ENCODE data around the gene MED14.
"Not testable (repeated sequence)": the region's sequence is repeated elsewhere in the genome, so short reads cannot be mapped to it uniquely, and the experiment has no call there.

The MED14 gene

DNA sequence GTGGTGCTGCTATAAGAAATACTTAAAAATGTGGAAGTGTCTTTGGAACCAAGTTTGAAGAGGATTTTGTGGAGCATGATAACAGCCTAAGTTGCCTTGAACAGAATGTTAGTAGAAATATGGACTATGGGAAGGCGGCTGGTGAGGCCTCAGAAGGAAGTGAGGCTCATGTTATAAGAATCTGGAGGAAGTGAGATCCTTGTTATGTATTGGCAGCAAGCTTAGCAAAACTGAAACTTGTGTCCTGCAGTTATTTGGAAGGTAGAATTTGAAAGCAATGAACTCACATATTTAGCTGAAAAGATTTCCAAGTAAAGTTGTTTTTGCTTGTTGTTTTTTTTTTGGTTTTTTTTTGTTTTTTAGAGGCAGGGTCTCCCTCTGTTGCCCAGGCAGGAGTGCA lies 13.6 kb upstream of the MED14 start:
- no peak overlapping the region for H3K4me3 Mint-ChIP-seq

DNA sequence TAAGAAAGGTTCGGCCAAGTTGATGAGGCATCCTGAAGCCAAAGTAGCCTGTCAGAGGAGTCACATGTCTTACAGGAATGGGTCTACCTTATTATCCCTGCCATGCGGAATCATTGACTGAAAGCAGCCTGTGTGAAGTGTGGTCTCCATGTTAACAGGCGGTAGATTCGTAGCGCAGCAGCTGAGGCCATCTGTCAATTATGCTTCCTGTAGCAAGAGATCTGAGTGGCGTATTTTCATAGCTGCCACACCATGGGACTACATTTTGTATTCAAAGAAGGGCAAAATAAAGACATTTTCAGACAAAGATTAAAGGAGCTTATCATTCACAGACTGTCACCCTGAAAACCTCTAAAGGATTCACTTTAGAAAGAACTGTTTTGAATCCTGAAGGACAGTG lies 11.2 kb upstream of the MED14 start:
- Mint-ChIP-seq H3K36me3 (no peaks in the 10 kb centered on the region), H3K4me1 (peaks cover 22% of the 10 kb centered on the region), H3K27ac (no peak overlapping the region), H3K27me3 (no peaks in the 10 kb centered on the region), H3K9me3 (no peaks in the 10 kb centered on the region), H3K4me3 (no peak overlapping the region)
- ATAC-seq = no peak

More for the DNA sequence above, 13.6 kb upstream of the MED14 start:
- peak overlapping the region; percentile 70 for H3K27ac Mint-ChIP-seq
- no peaks in the 10 kb centered on the region for H3K36me3 Mint-ChIP-seq
- ATAC-seq = no peak
- no peaks in the 10 kb centered on the region for H3K9me3 Mint-ChIP-seq
- peaks cover 22% of the 10 kb centered on the region for H3K4me1 Mint-ChIP-seq
- H3K27me3 Mint-ChIP-seq = no peaks in the 10 kb centered on the region

DNA sequence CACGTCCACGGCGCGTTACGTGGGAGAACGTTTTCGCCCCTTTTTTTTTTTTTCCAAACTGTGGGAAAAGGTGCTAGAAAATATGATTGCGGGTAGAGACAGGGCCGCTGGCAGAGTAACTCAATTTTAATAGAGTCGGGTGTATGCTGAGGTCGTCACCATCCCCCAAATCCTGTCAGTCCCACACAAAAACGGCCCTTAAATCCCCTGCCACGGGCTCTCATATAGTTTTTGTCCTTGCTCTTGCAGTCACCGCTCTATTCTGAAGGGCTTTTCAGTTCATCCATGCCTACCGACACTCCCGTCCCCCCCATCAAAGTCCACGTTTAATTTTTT lies 796 bp upstream of the MED14 start:
- Mint-ChIP-seq H3K4me3 (peak overlapping the region; percentile 83), H3K4me1 (peaks cover 25% of the 10 kb centered on the region), H3K36me3 (no peaks in the 10 kb centered on the region), H3K27me3 (no peaks in the 10 kb centered on the region), H3K9me3 (no peaks in the 10 kb centered on the region), H3K27ac (peak overlapping the region; percentile 91)
- peak; percentile 5 for ATAC-seq

DNA sequence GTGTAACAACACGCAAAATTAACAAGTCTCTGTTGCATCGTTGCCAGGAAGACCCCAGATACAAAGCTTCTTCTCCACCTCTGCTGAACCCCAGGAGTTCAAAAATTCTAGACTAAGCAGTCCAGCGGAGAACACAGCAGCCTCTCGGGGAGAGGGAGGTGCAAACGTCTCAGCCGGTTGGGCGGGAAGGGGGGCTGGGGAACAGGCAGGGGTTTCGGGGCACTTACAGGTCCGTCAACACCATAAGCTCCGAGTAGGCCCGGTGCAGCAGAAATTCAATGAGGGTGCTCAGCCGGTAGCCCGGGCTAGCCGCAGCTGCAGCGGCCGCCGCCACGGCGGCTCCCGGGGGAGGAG lies 394 bp downstream of the MED14 start:
- H3K36me3 Mint-ChIP-seq = no peaks in the 10 kb centered on the region
- no peaks in the 10 kb centered on the region for H3K27me3 Mint-ChIP-seq
- H3K4me3 Mint-ChIP-seq = peak overlapping the region; percentile 74
- no peak for ATAC-seq
- H3K9me3 Mint-ChIP-seq = no peaks in the 10 kb centered on the region
- peak overlapping the region; percentile 91 for H3K27ac Mint-ChIP-seq
- H3K4me1 Mint-ChIP-seq = peaks cover 37% of the 10 kb centered on the region

DNA sequence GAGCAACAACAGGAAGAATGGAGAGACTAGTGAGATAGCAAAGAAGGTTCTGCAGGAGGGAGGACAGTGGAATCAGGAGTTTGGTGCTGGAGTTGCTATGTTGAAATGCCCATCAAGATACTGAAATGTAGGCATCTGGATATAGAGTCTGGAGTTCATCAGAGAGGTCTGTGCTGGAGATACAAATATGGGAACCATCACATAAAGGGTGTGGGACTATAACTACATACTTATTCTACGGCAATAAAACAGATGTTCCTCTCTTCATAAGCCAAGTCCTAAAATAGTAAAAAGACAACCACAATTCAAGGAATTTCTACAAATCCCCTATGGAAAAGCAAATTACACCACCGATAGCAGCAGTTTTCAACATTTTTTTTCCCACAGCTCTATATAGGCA lies 1.6 kb downstream of the MED14 start:
- Mint-ChIP-seq H3K27me3 (no peaks in the 10 kb centered on the region), H3K27ac (no peak overlapping the region), H3K4me1 (peaks cover 41% of the 10 kb centered on the region), H3K36me3 (no peaks in the 10 kb centered on the region), H3K4me3 (peak overlapping the region; percentile 74), H3K9me3 (no peaks in the 10 kb centered on the region)
- no peak for ATAC-seq

DNA sequence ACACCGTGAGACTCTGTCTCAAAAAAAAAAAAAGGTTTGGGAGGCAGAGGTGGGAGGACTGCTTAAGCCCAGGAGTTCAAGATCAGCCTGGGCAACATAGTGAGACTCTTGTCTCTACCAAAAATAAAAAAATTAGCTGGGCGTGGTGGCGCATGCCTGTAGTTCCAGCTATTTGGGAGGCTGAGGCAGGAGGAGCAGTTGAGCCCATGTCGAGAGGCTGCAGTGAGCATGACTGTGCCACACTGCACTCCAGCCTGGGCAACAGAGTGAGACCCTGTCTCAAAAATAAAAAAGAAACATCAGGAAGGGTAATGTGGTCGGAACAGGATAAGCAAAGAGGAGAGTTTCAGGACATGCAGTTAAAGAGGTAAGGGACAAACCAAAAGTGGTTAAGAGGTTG lies 2.8 kb downstream of the MED14 start:
- Mint-ChIP-seq H3K4me1 (peaks cover 48% of the 10 kb centered on the region), H3K27ac (peak overlapping the region; percentile 46), H3K4me3 (peak overlapping the region; percentile 6)
- H3K36me3 Mint-ChIP-seq, ATAC-seq, H3K9me3 Mint-ChIP-seq, H3K27me3 Mint-ChIP-seq: not testable (repeated sequence)

DNA sequence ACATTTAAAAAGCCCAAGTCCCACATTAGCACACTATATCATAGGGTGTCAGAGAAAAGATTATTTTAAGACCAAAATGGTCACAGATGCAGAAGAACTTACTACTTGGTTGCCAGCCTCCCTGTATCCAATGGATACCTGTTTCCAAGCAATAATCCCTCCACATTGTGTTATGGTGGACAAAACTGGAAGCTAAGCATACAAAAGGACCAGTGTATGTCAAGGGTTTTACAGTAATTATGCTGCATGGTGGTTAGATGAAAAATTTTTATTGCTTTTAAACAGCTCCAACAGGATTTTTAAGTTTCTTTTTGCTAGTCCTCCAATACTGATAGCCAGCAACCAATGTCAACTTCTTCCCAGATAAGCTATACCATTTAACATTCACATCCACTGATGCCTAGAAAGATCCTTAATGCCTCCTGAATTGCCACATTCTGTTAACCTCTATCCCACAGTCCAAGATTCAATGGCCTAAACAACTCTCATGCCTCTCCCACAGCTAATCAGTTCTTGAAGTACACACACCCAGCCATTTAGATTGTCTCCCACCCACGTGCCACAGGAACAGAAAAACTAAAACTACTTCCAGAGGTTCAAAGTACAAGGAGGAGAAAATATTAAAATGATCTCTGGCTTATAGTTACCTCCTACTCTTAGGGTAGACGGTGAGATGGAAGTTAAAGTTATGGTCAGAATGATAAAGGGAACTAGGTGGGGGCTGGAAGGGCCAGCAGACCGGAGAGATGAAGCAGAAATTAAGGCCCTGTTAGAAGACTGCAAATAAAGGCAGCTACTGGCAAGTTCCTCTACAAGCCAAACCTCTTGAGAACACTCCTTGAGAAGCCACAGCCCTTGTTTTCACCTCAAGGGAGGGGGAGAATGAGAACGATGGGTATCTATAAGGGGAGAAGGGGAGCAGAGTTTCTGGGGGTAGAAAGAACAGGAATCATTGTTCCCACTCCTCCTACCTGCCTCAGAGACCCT lies 5.5 kb downstream of the MED14 start:
- H3K4me1 Mint-ChIP-seq = peaks cover 52% of the 10 kb centered on the region
- no peak for ATAC-seq

DNA sequence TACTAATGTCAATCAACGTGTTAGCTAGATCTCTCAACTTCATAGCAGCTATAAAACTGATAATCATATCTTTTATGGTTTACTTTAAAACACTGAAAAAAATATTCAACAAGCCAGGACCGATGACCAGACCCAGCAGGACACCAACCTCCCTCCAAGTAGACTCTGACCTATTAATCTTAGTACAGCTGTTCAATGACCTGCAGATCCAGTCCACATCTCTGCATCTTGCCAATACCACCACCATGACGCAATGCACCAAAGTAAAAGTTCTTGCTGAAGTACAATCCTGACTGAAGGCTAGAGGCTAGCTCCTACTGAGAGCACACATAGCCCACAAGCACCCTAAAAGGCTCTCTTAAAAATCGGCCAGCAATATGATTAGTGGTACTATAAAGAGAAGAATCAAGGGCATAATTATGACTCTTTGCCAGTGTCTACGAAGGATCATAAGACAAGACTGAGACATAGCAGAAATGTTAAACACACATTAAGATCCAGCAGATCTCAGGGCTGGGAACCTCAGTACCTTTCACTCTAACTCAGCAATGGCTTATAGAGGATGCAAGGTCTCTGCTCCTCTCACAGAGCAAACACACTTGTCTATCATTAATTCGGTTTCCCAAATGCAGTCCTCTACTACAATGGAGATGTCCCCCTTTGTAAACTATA lies 7.6 kb downstream of the MED14 start:
- Mint-ChIP-seq H3K27me3 (no peaks in the 10 kb centered on the region), H3K4me1 (peaks cover 45% of the 10 kb centered on the region), H3K9me3 (no peaks in the 10 kb centered on the region), H3K4me3 (no peak overlapping the region), H3K36me3 (peaks cover 19% of the 10 kb centered on the region), H3K27ac (peak overlapping the region; percentile 44)
- ATAC-seq = no peak

More for the DNA sequence above, 5.5 kb downstream of the MED14 start:
- H3K9me3 Mint-ChIP-seq = no peaks in the 10 kb centered on the region
- H3K36me3 Mint-ChIP-seq = peaks cover 7% of the 10 kb centered on the region
- peak overlapping the region; percentile 74 for H3K27ac Mint-ChIP-seq
- H3K4me3 Mint-ChIP-seq = peak overlapping the region; percentile 45
- no peaks in the 10 kb centered on the region for H3K27me3 Mint-ChIP-seq

DNA sequence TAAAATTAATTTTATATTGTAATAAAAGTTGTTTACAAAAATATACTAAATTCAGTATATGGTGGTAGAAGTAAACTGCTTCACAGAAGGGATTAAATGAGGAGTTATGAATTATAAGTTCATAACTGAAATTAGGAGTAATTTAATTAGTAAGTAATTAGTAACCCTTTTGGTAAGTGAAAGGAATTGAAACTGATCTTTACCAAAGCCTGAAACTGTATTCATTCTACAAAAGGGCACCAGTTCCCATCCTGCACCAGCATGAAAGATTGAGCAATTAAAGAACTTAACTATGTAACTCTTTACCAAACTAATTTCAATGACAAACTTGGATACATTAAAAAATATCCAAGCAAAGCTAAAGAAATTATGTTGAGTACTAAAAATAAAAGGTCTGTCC lies 8.2 kb downstream of the MED14 start:
- H3K9me3 Mint-ChIP-seq = no peaks in the 10 kb centered on the region
- no peak for ATAC-seq
- no peaks in the 10 kb centered on the region for H3K27me3 Mint-ChIP-seq
- H3K36me3 Mint-ChIP-seq = peaks cover 25% of the 10 kb centered on the region
- peak overlapping the region; percentile 44 for H3K27ac Mint-ChIP-seq
- no peak overlapping the region for H3K4me3 Mint-ChIP-seq
- peaks cover 45% of the 10 kb centered on the region for H3K4me1 Mint-ChIP-seq

DNA sequence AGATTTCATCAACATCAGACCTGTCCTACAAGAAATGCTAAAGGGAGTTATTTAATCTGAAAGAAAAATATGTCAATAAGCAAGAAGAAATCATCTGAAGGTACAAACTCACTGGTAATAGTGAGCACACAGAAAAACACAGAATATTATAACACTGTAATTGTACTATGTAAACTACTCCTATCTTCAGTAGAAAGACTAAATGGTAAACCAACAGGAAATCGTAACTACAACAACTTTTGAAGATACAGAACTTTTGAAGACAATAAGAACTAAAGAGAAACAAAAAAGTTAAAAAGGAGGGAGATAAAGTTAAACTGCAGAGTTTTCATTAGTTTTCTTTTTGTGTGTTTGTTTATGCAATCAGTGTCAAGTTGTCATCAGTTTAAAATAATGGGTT lies 12.4 kb downstream of the MED14 start:
- Mint-ChIP-seq H3K36me3 (peaks cover 44% of the 10 kb centered on the region), H3K4me1 (peaks cover 31% of the 10 kb centered on the region), H3K4me3 (no peak overlapping the region), H3K27me3 (no peaks in the 10 kb centered on the region), H3K27ac (no peak overlapping the region), H3K9me3 (no peaks in the 10 kb centered on the region)
- ATAC-seq = no peak

DNA sequence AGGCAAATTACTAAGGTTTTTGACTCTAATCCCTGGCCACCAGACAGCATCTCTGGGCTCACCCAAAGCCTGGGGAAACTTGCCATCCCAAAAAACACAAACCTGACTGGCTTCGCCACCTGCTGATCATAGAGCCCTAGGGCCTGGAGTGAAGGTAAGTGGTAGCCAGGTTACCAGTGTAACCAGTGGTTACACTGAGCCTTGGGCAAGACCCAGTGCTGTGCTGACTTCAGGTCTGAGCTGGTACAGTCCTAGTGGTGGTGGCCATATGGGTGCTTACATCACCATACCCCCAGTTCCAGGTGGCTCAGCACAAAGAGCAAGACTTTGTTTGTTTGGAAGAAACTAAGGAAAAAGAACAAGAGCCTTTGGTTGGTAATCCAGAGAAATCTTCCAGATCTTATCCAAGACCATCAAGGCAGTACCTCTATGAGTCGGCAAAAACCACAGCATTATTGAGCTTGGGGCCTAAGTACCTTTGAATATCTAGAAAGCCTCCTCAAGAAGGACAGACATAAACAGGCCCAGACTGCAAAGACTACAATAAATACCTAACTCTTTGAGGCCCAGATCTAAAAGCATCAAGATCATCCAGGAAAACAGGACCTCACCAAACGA lies 13.7 kb downstream of the MED14 start:
- ATAC-seq = no peak
- Mint-ChIP-seq H3K4me3 (no peak overlapping the region), H3K36me3 (peaks cover 51% of the 10 kb centered on the region), H3K9me3 (no peaks in the 10 kb centered on the region), H3K27me3 (no peaks in the 10 kb centered on the region), H3K27ac (no peak overlapping the region), H3K4me1 (peaks cover 23% of the 10 kb centered on the region)

DNA sequence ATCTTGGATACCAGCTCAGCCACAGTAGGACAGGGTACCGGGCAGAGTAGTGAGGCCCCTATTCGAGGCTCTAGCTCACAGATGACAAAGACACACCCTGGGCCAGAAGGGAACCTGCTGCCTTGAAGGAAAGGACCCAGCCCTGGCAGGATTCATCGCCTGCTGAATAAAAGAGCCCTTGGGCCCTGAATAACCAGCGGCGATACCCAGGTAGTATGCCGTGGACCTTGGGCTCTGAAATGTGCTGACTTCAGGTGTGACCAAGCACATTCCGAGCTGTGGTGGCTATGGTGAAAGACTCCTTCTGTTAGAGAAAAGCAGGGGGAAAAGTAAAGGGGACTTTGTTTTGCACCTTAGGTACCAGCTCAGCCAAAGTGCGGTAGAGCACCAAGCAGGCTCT lies 14.6 kb downstream of the MED14 start:
- H3K27me3 Mint-ChIP-seq = no peaks in the 10 kb centered on the region
- H3K9me3 Mint-ChIP-seq = no peaks in the 10 kb centered on the region
- H3K27ac Mint-ChIP-seq = no peak overlapping the region

DNA sequence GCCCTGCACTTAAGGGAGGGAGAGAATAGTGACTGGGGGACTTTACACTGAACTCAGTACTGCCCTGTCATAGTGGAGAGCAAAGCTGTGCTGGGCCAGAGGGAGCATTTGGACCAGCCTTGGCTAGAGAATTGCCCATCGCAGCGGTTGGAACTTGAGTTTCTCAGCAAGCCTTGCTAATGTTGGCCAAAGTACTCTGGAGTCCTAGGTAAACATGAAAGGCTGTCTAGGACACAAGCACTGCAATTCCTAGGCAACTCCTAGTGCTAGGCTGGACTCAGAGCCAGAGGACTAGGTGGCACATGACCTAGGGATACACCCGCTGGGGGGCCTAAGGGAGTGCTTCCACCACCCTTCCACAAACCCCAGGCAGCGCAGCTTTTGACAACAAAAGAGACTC lies 15.0 kb downstream of the MED14 start:
- no peaks in the 10 kb centered on the region for H3K27me3 Mint-ChIP-seq
- H3K4me1 Mint-ChIP-seq = peaks cover 28% of the 10 kb centered on the region
- no peak overlapping the region for H3K4me3 Mint-ChIP-seq
- no peak overlapping the region for H3K27ac Mint-ChIP-seq
- H3K36me3 Mint-ChIP-seq = peaks cover 56% of the 10 kb centered on the region
- H3K9me3 Mint-ChIP-seq = no peaks in the 10 kb centered on the region
- ATAC-seq = no peak

More for the DNA sequence above, 14.6 kb downstream of the MED14 start:
- Mint-ChIP-seq H3K4me1 (peaks cover 28% of the 10 kb centered on the region), H3K4me3 (no peak overlapping the region), H3K36me3 (peaks cover 59% of the 10 kb centered on the region)
- no peak for ATAC-seq

DNA sequence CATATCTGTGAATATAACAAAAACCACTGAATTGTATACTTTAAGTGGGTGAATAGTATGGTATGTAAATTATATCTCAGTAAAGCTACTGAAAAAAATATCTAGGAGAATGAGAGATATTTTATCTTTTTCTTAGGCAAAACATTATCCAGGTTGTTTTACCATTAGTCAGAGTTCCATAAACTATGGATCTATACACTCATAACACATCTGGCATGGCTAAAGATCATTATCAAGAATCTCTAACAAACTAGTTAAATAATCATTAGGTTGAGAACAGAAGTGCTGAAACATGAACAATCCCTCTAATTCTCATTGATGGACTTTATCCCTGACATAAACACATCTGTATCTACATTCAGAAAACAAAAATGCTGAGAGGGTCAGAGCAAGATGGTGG lies 15.6 kb downstream of the MED14 start:
- Mint-ChIP-seq H3K4me3 (no peak overlapping the region), H3K9me3 (no peaks in the 10 kb centered on the region), H3K27ac (no peak overlapping the region), H3K27me3 (no peaks in the 10 kb centered on the region), H3K36me3 (peaks cover 53% of the 10 kb centered on the region), H3K4me1 (peaks cover 28% of the 10 kb centered on the region)
- no peak for ATAC-seq

DNA sequence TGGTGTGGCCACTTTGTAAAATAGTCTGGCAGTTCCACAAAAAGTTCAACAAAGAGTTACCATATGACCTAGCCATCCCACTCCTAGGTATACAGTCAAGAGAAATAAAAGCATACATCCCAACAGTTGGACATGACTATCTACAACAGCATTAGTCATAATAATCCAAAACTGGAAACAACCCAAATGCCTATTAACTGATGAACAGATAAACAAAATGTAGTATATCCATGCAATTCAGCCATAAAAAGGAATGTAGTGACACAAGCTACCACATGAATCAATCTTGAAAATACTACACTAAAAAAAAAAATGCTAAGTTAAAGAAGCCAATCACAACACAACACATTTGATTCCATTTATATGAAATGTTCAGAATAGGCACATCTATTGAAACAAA lies 16.1 kb downstream of the MED14 start:
- H3K4me3 Mint-ChIP-seq = no peak overlapping the region

More for the DNA sequence above, 16.1 kb downstream of the MED14 start:
- Mint-ChIP-seq H3K9me3 (no peaks in the 10 kb centered on the region), H3K27ac (no peak overlapping the region), H3K36me3 (peaks cover 53% of the 10 kb centered on the region), H3K4me1 (peaks cover 28% of the 10 kb centered on the region), H3K27me3 (no peaks in the 10 kb centered on the region)
- no peak for ATAC-seq

Measured in stimulated activated memory B cell treated with anti-CD40 and anti-IgM and Interleukin-4, amounts not matched to agents 10 μg/mL and 1 μg/mL and 100 μg/mL, for 72 hours (primary cell).